SK-N-MC (cell line): ENCODE data around the gene ROBO2.

Experiments used
- EZH2 ChIP-seq: fragments of 200-600 bp; sonication (generic); IDR thresholded peaks from one replicate; pipeline ENCODE4 v1.6.1; 2017; ENCODE audit warnings: antibody characterized with exemption
- FOXP2 ChIP-seq: optimal IDR thresholded peaks from 2 replicates; pipeline ENCODE3; 2011; ENCODE audit warnings: mild to moderate bottlenecking, moderate library complexity; ENCODE audit not compliant: insufficient read depth; ENCODE audit errors: extremely low read length, control extremely low read depth
- POLR2AphosphoS5 ChIP-seq: IDR thresholded peaks from 2 replicates; pipeline ENCODE4 v1.6.1; 2012; ENCODE audit warnings: mild to moderate bottlenecking, low read depth, low read length, borderline replicate concordance

GRCh38 chr3:77372018-77372417 is 332.1 kb downstream of the ROBO2 start:
- TF ChIP-seq EZH2 (no peak), POLR2AphosphoS5 (no peak), FOXP2 (no peak)
